Measurements from ENCODE around the gene VWA2. TPM values are rescaled to one million over a fixed set of nuclear protein-coding genes. Genes with fewer than 3 reads are reported as not detected.

Gene VWA2
- total RNA-seq, 1 experiment from 2014 or later: not detected

DNA sequence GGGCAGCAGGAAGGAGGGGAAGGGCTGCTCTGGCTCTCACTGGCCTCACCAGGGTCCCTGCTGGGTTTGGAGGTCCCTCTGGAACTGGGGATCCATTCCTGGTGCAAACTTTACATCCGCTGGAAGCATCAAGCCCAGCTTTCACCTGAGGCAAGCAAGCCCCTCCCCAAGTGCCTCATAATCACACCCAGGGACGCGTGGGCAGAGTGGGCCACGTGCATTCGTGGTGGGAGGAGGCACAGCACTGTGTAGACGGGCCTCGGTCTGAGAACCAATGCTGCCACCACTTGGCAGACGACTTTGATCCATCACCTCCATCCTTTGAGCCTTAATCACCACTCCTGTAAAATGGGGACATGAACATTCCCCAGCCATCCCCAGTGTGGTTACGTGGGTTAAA is 74.1 kb downstream of the VWA2 start:
- Histone ChIP-seq H3K36me3 (no peaks in the 10 kb centered on the region), H3K9me3 (replicated peaks) (no peaks in the 10 kb centered on the region), H3K27me3 (replicated peaks) (no peaks in the 10 kb centered on the region), H3K4me3 (no peak overlapping the region), H3K4me1 (replicated peaks) (peaks cover 5% of the 10 kb centered on the region; the same call in 1 of the 2 replicates), H3K27ac (no peak overlapping the region)
- no peak for DNase-seq (ENCODE audit: low read depth in 1 of 2, low spot score in 2 of 2)

DNA sequence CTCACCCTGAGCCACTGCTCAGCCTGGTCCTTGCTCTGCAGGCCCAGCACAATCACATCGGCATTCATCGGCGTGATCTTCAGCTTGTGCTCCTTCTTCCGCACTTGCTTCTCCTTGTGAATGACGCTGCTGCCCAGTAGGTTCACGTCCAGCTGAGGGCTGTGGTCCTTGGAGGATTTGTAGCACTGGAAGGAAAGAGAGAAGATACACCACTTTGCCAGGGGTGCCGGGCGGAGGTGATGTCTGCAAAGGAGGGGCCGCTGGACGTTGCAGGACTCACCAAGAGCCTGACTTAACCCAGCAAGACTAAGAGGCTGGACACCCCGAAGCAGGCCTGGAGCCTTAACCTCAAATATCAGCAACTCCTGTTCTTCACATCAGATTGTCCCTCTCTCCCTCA is 74.8 kb downstream of the VWA2 start:
- Histone ChIP-seq H3K4me3 (no peak overlapping the region), H3K4me1 (replicated peaks) (peaks cover 5% of the 10 kb centered on the region; the same call in 1 of the 2 replicates), H3K27me3 (replicated peaks) (no peaks in the 10 kb centered on the region), H3K36me3 (no peaks in the 10 kb centered on the region), H3K9me3 (replicated peaks) (no peaks in the 10 kb centered on the region), H3K27ac (no peak overlapping the region)
- DNase-seq (ENCODE audit: low read depth in 1 of 2, low spot score in 2 of 2): no peak

DNA sequence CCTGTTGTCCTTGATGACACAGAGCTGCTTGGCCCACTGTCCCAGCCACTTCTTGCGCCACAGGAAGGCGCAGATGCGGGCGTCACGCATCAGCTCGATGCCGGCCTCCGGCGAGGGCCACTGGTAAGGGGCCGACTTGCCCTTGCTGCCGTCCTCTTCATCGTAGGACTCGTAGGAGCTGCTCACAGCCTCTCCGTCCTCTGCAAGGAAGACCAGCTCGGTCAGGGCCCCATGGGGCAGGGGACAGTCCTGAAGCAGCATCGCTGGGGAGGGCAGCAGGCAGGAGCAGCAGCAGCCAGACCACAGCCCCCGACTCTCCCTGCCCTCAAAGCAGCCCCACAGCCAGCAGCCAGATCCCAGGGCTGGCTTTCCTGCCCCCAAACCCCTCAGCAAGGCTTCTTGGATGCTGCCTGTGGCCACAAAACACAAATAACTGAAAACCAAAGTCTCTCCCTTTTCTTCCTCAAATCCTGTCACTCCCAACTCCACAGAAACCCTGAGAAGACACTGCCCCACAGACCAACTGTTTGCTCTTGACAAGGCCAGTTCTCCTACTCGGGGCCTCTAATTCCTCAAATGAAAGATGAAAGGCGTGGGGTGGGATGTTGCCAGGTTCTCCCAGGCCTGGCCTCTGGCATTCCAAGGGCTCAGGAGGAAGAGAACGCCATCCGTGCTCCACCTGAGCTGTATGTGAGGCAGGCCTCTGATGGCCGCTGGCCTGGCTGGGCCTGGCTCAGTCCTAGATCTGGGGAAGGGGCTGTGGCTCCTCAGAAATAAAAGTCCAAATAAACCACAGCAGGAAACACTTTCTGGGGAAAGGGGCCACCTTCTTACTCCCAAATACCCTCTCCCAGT is 76.7 kb downstream of the VWA2 start:
- Histone ChIP-seq H3K27me3 (replicated peaks) (no peaks in the 10 kb centered on the region), H3K27ac (no peak overlapping the region), H3K9me3 (replicated peaks) (no peaks in the 10 kb centered on the region), H3K4me3 (no peak overlapping the region), H3K36me3 (no peaks in the 10 kb centered on the region), H3K4me1 (replicated peaks) (no peaks in the 10 kb centered on the region)
- DNase-seq (ENCODE audit: low read depth in 1 of 2, low spot score in 2 of 2): no peak

GRCh38 chr10:114316744-114317143 is 77.7 kb downstream of the VWA2 start:
- H3K4me1 ChIP-seq (replicated peaks): no peaks in the 10 kb centered on the region
- no peak overlapping the region for H3K4me3 ChIP-seq
- no peak overlapping the region for H3K27ac ChIP-seq
- no peaks in the 10 kb centered on the region for H3K36me3 ChIP-seq
- H3K27me3 ChIP-seq (replicated peaks): no peaks in the 10 kb centered on the region
- no peaks in the 10 kb centered on the region for H3K9me3 ChIP-seq (replicated peaks)
- DNase-seq (ENCODE audit: low read depth in 1 of 2, low spot score in 2 of 2): no peak

- no peak for DNase-seq (ENCODE audit: low read depth in 1 of 2, low spot score in 2 of 2)
Measured at GRCh38 chr10:114319406-114320248, 80.6 kb downstream of the VWA2 start.

DNA sequence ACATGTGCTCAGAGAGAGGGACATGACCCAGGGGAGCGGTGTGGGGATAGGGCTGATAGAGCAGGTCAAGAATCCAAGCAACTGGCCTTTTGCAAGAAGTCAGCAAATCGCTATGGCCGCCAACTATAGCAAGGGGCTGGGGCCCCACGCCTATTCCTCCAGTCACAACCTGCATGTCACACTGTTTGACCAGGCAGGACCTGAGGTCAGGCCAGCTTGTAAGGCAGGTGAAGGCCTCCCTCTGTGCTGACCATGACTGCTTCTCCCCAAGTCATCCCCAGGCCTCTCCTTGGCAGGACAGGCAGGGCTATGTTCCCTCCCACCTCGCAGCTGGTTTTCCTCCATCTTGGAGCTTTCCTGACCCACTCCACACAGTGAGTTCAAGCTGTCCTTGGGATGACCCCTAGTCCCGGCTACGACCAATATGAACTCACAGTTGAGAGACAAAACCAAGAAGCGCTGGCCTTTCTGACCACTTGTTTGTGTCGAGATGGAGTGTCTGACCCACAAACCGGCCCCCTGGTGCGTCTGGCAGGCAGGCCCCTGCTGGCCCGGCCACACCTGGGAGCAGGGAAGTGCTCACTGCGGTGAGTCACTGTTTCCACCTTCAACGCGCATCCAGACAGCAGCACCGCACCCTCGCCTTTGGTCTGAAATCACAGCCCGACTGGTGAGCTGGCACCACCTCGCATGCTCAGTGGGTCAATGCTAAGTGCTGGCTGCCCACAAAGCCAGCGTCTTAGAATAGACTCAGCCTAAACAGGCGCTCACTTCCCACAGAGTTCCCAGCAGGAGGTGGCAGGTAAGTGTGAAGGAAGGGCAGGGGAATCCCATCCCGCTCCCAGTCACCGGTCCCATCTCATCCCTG is 81.4 kb downstream of the VWA2 start:
- no peak for DNase-seq (ENCODE audit: low read depth in 1 of 2, low spot score in 2 of 2)
- no peak overlapping the region for H3K4me3 ChIP-seq

More at GRCh38 chr10:114319406-114320248, 80.6 kb downstream of the VWA2 start:
- H3K36me3 ChIP-seq: no peaks in the 10 kb centered on the region
- H3K4me1 ChIP-seq (replicated peaks): peaks cover 11% of the 10 kb centered on the region
- no peaks in the 10 kb centered on the region for H3K9me3 ChIP-seq (replicated peaks)
- no peak overlapping the region for H3K27ac ChIP-seq
- H3K27me3 ChIP-seq (replicated peaks): no peaks in the 10 kb centered on the region
- no peak overlapping the region for H3K4me3 ChIP-seq

DNA sequence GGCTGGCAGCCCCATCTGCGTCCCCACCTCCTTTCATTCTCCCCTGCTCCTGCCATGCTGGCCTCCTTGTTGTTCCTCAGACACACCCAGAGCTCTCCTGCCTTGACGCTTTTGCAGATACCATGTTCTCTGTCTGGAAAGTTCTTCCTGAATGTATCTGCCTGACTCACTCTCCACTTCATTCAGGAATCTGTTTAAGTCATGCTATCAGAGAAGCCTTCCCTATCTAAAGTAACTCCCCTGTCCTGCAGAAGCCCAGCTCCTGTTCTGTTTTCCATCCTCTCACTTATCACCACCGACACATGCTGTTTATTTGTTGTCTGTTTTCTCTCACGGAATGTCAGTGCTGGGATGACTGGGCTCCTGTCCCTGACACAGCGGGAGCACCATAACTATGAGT is 83.3 kb downstream of the VWA2 start:
- H3K36me3 ChIP-seq: no peaks in the 10 kb centered on the region
- no peak overlapping the region for H3K4me3 ChIP-seq
- peaks cover 11% of the 10 kb centered on the region for H3K4me1 ChIP-seq (replicated peaks)
- H3K27me3 ChIP-seq (replicated peaks): no peaks in the 10 kb centered on the region
- DNase-seq (ENCODE audit: low read depth in 1 of 2, low spot score in 2 of 2): no peak
- H3K27ac ChIP-seq: no peak overlapping the region
- H3K9me3 ChIP-seq (replicated peaks): no peaks in the 10 kb centered on the region

More for the DNA sequence above, 81.4 kb downstream of the VWA2 start:
- H3K4me1 ChIP-seq (replicated peaks): peaks cover 11% of the 10 kb centered on the region
- no peak overlapping the region for H3K27ac ChIP-seq
- H3K27me3 ChIP-seq (replicated peaks): no peaks in the 10 kb centered on the region
- no peaks in the 10 kb centered on the region for H3K36me3 ChIP-seq
- H3K9me3 ChIP-seq (replicated peaks): no peaks in the 10 kb centered on the region

DNA sequence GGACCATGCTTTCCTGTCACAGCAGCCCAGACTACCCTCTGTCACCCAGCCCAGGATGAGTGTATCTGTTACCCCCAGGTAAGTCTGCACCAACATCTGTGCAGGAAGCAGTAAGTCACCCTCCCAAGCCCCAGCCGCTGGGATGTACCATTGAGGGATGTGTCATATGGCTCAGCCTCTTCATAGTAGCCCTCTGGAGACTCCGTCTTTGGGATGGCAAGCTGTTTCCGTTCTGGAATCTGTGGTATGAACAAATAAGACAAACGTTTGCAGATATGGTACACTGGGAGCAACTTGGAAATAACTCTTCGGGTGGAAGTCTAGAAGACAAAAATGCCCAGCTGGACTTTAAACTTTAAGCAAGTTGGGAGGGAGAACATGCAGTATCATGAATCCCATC is 84.0 kb downstream of the VWA2 start:
- no peaks in the 10 kb centered on the region for H3K36me3 ChIP-seq
- H3K27me3 ChIP-seq (replicated peaks): no peaks in the 10 kb centered on the region
- H3K4me3 ChIP-seq: no peak overlapping the region
- no peak for DNase-seq (ENCODE audit: low read depth in 1 of 2, low spot score in 2 of 2)
- H3K27ac ChIP-seq: no peak overlapping the region
- H3K4me1 ChIP-seq (replicated peaks): peaks cover 11% of the 10 kb centered on the region
- H3K9me3 ChIP-seq (replicated peaks): no peaks in the 10 kb centered on the region

GRCh38 chr10:114326795-114327194 is 87.7 kb downstream of the VWA2 start:
- DNase-seq (ENCODE audit: low read depth in 1 of 2, low spot score in 2 of 2): no peak
- H3K9me3 ChIP-seq (replicated peaks): no peaks in the 10 kb centered on the region
- H3K27ac ChIP-seq: no peak overlapping the region
- H3K36me3 ChIP-seq: no peaks in the 10 kb centered on the region
- no peak overlapping the region for H3K4me3 ChIP-seq
- no peaks in the 10 kb centered on the region for H3K27me3 ChIP-seq (replicated peaks)
- H3K4me1 ChIP-seq (replicated peaks): peaks cover 11% of the 10 kb centered on the region

GRCh38 chr10:114327537-114328440 is 88.7 kb downstream of the VWA2 start:
- Histone ChIP-seq H3K36me3 (no peaks in the 10 kb centered on the region), H3K9me3 (replicated peaks) (no peaks in the 10 kb centered on the region), H3K4me1 (replicated peaks) (peaks cover 5% of the 10 kb centered on the region), H3K27ac (no peak overlapping the region), H3K4me3 (no peak overlapping the region), H3K27me3 (replicated peaks) (no peaks in the 10 kb centered on the region)
- DNase-seq (ENCODE audit: low read depth in 1 of 2, low spot score in 2 of 2): no peak

DNA sequence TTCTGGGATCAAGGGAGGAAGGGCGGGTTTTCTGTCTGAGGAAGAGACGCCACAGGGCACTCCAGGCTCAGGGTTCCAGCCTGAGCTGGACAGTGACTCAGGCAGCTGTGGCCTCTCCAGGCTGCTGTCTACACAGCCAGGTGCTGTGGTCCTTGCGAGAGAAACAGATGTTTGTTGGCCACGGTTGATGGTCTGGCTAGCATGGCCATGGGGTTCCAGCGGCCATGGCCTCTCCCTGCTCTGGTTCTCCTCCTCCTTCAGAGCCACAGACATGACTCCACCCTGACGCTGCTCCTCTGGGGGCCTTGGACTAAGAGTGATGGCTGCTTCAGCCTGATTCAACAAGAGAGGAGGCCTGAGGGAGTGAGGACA is 89.4 kb downstream of the VWA2 start:
- H3K4me3 ChIP-seq: no peak overlapping the region

GRCh38 chr10:114328874-114329273 is 89.8 kb downstream of the VWA2 start:
- H3K36me3 ChIP-seq: no peaks in the 10 kb centered on the region
- H3K27ac ChIP-seq: no peak overlapping the region
- no peaks in the 10 kb centered on the region for H3K4me1 ChIP-seq (replicated peaks)
- DNase-seq (ENCODE audit: low read depth in 1 of 2, low spot score in 2 of 2): no peak
- H3K4me3 ChIP-seq: no peak overlapping the region
- no peaks in the 10 kb centered on the region for H3K9me3 ChIP-seq (replicated peaks)
- H3K27me3 ChIP-seq (replicated peaks): no peaks in the 10 kb centered on the region

More for the DNA sequence above, 89.4 kb downstream of the VWA2 start:
- Histone ChIP-seq H3K36me3 (no peaks in the 10 kb centered on the region), H3K9me3 (replicated peaks) (no peaks in the 10 kb centered on the region), H3K27ac (no peak overlapping the region), H3K27me3 (replicated peaks) (no peaks in the 10 kb centered on the region), H3K4me1 (replicated peaks) (no peaks in the 10 kb centered on the region)
- no peak for DNase-seq (ENCODE audit: low read depth in 1 of 2, low spot score in 2 of 2)
